Stimulated activated CD4-positive, alpha-beta T cell treated with anti-CD3 and anti-CD28 coated beads, Interleukin-4, amount 100 ng/mL, for 1 hour (primary cell): ENCODE data around the gene SMURF2.
"Not testable (repeated sequence)": the region's sequence is repeated elsewhere in the genome, so short reads cannot be mapped to it uniquely, and the experiment has no call there.

Experiments used
- DNase-seq: peaks from one replicate; pipeline ENCODE4 v3.0.0-alpha.2; 2020

SMURF2 gene

GRCh38 chr17:64585146-64585545 is 77.0 kb downstream of the SMURF2 start:
- DNase-seq = no peak

GRCh38 chr17:64583038-64583437 is 79.1 kb downstream of the SMURF2 start:
- no peak for DNase-seq

- no peak for DNase-seq
Measured at GRCh38 chr17:64580384-64581315, 81.5 kb downstream of the SMURF2 start.

GRCh38 chr17:64579917-64580316 is 82.2 kb downstream of the SMURF2 start:
- DNase-seq = no peak

GRCh38 chr17:64577025-64577424 is 85.1 kb downstream of the SMURF2 start:
- not testable (repeated sequence) for DNase-seq

GRCh38 chr17:64575431-64575830 is 86.7 kb downstream of the SMURF2 start:
- no peak for DNase-seq

GRCh38 chr17:64574646-64575045 is 87.5 kb downstream of the SMURF2 start:
- no peak for DNase-seq

- no peak for DNase-seq
Measured at GRCh38 chr17:64573214-64573613, 88.9 kb downstream of the SMURF2 start.

GRCh38 chr17:64572682-64573154 is 89.4 kb downstream of the SMURF2 start:
- no peak for DNase-seq

- no peak for DNase-seq
Measured at GRCh38 chr17:64571746-64572145, 90.4 kb downstream of the SMURF2 start.

- no peak for DNase-seq
Measured at GRCh38 chr17:64565563-64565962, 96.5 kb downstream of the SMURF2 start.

GRCh38 chr17:64564098-64564497 is 98.0 kb downstream of the SMURF2 start:
- no peak for DNase-seq

- no peak for DNase-seq
Measured at GRCh38 chr17:64555281-64555680, 106.8 kb downstream of the SMURF2 start.

- no peak for DNase-seq
Measured at GRCh38 chr17:64554028-64554637, 108.0 kb downstream of the SMURF2 start.

GRCh38 chr17:64551461-64551860 is 110.6 kb downstream of the SMURF2 start:
- no peak for DNase-seq

- no peak for DNase-seq
Measured at GRCh38 chr17:64547319-64547718, 114.8 kb downstream of the SMURF2 start.

GRCh38 chr17:64546716-64547115 is 115.4 kb downstream of the SMURF2 start:
- no peak for DNase-seq

- no peak for DNase-seq
Measured at GRCh38 chr17:64544742-64545141, 117.4 kb downstream of the SMURF2 start.

- no peak for DNase-seq
Measured at GRCh38 chr17:64540118-64540776, 121.9 kb downstream of the SMURF2 start.

- DNase-seq = no peak
Measured at GRCh38 chr17:64538508-64539130, 123.5 kb downstream of the SMURF2 start.

GRCh38 chr17:64537488-64537887 is 124.6 kb downstream of the SMURF2 start:
- DNase-seq = no peak

GRCh38 chr17:64536913-64537312 is 125.2 kb downstream of the SMURF2 start:
- DNase-seq = no peak

- DNase-seq = no peak
Measured at GRCh38 chr17:64535357-64535756, 126.8 kb downstream of the SMURF2 start.
